Eye (tissue), 1 donor: ENCODE data around the gene HBZ.
A peak's percentile ranks its signal among the peaks of the same experiment; 100 is the strongest.
"Not testable (repeated sequence)": the region's sequence is repeated elsewhere in the genome, so short reads cannot be mapped to it uniquely, and the experiment has no call there.

ENCODE experiments used
- DNase-seq: peaks from one replicate; pipeline ENCODE4 v3.0.0-alpha.2; 2015

Gene HBZ

GRCh38 chr16:152141-153128 lies at the start of gene HBZ:
TSS of gene HBZ (plus strand) at chr16:152644. CDS start at chr16:152910, 266 bp downstream.
- DNase-seq, result no peak

DNA sequence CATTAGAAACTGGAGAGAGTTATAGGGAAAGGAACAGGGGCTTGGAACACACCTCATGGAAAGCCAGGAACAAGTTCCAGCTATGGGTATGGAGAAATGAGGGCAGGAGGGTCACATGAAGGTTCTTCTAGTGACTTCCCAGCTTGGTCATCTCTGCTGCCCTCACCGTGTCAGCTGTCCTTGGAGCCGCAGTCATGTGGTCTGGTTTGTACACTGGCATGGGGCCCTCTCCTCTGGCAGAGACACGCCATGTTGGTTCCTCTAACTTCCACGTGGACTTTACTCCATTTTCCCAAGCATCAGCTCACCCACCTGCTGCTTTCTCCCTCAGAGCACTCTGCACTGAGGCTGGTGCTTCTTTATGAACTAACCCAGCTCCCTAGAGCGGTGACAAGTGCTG lies 48.1 kb upstream of the HBZ start:
- no peak for DNase-seq

DNA sequence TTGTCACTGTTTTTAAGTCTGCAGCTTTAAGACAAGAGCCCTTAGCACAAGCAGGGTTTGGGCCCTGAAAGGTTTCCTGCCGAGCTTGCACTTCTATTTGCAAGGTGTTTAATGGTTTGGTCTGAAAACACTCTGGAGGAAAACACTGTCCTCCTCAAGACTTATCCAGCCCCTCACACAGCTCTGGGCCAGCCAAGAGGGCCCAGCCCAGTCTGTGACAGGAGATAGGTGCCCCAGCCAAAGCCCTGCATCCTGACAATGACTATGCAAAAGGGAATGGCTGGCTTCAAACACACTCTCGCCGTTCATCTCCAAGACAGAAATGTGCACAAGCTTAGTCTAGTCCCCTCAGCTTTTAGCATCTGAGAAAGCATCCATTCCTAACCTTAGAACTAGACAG lies 47.5 kb upstream of the HBZ start:
- DNase-seq, result no peak

DNA sequence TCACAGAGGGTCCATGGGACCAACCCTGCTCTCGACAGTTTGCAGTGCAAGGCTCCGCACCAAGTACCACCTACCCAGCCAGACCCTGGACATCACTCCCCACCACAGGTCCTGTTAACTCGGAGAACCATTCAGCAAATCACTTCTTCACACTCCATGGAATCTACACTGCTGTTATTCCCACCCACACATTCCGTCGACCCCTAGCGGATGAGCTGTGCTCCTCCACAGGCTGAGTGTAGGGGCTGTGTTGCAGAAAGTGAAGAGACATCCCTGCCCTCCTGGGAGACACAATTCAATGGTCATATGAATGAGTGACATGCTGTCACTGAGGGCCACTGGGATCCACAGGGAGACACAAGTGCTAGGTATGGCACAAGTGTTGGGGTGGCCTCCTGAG lies 46.9 kb upstream of the HBZ start:
- no peak for DNase-seq

DNA sequence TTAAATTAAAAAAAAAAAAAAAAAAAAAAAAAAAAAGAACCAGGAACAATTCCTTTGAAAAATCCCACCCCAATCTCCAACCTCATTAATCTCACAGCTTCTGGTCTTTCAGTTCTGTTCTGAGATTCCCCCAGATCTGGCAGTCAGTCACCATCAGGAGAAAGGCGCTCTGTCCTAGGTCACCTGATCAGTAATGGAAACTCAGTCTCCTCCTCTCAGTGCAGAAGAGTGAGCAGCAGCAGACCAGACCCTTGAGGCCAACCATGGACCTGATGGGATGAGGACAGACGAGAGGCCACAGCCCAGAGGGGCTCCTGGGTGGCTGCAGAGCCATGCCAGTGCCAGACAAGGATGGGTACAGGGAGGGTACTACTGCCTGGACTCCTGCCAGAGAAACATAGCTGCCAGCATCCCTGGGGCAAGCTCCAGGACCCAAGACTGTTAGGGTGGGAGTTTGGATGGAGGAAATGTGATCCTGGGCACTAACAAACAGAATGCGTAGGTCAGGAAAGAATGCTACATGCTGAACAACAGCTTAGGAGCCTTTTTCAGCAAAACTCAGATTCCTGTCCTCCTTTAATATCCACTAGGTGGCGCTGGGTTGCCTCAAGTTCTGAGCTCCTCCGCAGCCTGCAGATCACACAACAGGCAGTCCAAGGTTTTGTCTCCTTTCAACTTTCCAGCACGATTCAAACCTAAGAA lies 45.7 kb upstream of the HBZ start:
- DNase-seq, result peak; percentile 91

GRCh38 chr16:112153-112840 lies 40.1 kb upstream of the HBZ start:
- DNase-seq, result no peak

GRCh38 chr16:114327-114726 lies 38.1 kb upstream of the HBZ start:
- no peak for DNase-seq

DNA sequence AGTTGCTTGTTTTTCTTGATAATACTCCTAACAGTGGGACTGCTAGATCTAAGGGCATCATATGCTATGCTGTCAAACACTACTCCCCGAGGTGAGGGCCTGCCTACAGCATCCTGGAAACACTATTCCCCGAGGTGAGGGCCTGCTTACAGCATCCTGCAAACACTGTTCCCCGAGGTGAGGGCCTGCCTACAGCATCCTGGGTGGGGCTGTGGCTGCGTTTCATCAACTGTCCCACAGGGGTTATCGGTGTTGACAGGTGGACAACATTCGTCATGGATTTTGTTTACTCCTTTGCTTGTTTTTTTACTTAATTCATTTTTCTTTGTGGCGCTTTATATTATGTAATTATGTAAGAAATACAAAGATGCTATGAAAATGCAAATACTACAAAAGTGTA lies 36.4 kb upstream of the HBZ start:
- no peak for DNase-seq

DNA sequence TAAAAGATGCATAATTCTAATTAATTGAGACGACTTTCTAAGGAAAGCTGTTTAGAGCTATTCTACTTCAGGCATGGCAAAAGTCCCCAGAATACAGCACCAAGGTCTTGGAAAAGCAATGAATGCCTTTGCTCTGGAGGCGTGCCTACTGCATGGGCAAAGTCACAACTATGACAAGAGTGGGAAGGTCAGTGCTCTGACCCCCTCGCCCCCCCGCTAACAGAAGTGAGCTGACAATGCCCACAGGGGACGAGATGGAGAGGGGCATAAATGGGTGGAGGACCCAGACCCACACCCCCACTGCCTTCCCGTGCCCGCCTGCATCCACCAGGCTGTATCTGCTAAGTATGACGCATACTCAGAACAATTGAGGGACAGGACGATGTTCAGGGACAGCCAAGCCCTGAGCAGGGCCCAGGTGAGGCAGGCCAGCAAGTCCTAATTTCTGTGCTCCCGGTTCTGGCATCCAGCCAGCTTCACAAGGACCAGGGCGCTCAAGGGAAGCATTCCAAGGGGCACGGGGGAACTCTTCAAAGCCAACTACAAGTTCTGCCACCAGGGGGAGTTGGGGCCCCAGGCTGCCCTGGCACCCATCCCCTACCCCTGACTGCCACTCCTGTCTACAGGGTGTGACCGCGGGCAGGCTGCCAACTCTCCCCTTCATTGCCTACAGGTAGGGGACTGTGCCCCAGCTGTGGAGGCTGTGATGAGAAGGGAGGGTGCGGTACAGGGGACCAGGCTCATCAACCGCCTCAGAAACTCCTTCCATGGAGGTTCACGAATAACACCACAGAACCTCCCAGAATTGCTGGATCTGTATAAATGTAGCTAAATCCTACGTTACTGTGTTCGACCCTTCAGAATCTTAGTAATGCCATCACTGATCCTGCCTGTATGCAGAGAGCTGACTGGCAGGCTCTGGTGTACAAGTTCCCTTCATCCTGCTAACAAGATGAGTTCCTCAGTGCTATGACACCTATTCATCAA lies 34.8 kb upstream of the HBZ start:
- peak; percentile 82 for DNase-seq

DNA sequence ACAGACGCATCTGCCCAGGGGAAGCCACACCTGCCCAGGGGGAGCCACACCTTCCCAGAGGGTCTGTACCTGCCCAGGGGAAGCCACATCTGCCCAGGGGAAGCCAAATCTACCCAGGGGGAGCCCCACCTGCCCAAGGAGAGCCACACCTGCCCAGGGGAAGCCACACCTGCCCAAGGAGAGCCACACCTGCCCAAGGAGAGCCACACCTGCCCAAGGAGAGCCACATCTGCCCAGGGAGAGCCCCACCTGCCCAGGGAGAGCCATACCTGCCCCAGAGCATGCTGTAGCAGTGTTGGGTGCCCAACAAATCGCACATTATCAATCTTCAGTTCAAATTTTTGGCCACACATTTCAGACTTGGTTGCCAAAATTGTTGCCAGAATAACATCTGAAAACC lies 33.6 kb upstream of the HBZ start:
- DNase-seq, result no peak

- DNase-seq, result no peak
Observed at GRCh38 chr16:119295-119694, 33.1 kb upstream of the HBZ start.

DNA sequence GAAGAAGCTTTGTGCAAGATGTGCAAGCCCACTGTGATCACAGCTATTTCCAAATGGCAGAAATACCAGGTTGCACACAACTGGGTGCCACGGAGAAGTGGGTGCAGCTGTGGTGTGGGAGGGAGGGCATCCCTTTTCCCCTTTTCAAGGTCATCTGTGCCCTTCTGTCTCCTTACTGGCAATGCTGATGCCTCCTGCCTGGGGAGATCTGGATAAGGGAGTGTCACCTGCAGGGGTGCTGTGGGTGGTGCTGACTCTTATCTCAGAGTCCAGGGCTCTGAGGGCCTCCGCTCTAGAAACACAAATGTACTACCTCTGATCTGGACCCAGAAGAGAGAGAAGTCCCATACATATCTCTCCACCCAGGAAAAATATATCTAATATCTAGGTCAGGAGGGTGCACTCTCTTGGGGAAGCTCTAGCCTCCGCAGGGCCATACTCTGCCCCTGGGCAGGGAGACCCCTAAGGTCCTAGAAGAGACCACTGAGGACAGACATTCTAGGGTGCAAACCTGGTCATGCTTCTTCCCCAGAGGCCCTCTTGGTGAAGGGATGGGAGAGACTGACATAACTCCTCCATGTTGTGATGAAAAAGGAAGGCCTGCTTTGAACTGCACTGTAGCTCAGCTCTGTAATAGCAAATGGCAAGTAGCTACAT lies 32.5 kb upstream of the HBZ start:
- DNase-seq, result no peak

- no peak for DNase-seq
Observed at GRCh38 chr16:120756-121155, 31.7 kb upstream of the HBZ start.

DNA sequence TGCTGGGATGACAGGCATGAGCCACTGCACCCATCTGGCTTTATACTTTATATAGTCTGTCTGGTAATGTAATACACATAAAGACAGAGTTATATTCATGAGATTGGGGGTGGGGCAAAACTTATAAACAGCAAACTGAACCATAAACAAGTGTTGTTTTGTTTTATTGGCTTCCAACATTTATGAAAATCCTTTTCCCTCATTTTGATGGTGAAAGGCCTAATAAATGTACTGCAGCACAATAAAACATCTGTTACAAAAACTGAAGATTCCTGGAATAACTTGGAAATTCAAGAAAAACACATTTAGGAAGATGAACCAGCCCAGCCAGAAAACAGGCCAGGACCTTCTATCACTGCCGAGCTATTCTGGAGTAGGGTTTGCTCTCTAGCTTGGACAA lies 30.1 kb upstream of the HBZ start:
- DNase-seq, result no peak

- DNase-seq, result not testable (repeated sequence)
Observed at GRCh38 chr16:123558-124350, 28.7 kb upstream of the HBZ start.

GRCh38 chr16:125011-125410 lies 27.4 kb upstream of the HBZ start:
- no peak for DNase-seq

DNA sequence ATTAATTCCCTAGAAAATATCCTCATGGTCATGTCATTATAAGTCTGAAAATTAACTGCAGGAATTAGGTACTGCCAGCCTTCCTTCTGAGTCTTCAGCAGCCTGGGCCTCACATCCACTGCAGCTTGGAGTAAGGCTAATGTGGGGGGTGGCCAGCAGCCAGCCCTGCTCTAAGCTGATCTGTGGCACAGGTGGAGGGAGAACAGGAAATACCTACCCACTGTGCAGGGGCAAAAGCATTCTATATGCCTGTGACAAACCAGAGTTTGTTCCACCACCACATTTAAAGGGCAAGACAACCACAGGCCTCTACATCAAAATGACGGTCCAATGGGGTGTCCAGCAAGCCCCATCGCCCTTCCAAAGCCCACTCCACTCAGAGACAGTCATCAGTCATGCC lies 23.4 kb upstream of the HBZ start:
- DNase-seq, result no peak

DNA sequence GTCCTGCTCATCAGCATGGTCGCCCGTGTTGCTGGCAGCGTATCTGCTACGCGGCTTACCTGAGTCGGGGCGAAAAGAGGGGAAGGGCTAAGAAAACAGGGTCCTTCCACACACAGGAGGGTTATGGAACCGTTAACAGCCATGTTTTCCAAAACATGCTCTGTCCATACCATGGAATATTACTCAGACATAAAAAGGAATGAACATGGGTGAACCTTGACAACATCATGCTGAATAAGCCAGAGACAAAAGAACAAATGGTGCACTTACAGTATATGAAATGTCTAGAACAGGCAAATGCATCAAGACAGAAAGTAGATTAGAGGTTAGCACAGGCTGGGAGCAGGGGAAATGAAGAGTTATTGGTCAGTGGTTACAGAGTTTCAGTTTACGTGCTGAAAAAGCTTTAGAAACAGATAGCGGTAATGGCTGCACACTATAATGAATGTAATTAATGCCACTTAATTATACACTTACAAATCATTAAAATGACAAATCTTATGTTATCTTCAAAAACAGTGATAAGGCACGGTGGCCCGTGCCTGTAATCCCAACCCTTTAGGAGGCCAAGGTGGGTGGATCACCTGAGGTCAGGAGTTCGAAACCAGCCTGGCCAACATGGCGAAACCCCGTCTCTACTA lies 21.8 kb upstream of the HBZ start:
- DNase-seq, result no peak

DNA sequence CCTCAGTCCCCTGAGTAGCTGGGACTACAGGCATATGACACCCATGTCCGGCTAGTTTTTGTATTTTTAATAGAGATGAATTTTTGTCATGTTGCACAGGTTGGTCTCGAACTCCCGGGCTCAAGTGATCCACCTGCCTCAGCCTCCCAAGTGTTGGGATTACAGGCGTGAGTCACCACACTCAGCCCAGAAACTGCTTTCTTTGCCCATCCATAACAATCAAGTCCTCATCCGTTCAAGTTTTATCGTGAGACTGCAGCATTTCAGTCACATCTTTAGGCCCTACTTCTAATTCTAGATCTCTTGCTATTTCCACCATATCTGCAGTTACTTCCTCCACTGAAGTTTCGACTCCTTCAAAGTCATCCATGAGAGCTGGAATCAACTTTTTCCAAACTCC lies 20.3 kb upstream of the HBZ start:
- no peak for DNase-seq

DNA sequence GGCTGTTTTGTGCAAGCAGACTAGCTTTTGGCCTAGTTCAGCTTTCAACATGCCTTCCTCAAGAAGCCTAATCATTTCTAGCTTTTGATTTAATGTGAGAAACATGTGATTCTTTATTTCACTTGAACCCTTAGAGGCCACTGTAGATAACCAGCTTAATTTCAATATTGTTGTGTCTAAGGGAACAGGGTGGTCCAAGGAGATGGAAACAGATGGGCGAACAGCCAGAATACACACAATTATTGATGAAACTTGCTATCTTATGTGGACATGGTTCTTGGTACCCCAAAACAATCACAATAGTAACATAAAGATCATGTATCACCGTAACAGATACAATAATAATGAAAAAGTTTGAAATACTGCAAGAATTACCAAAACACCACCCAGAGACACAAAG lies 18.7 kb upstream of the HBZ start:
- DNase-seq, result no peak
